HG02943 (cell line): ENCODE results near the gene CEP152.

Experiments used
- ATAC-seq: cut with Tn5 transposase; IDR thresholded peaks from one replicate; pipeline ENCODE4 v1.9.1; 2021; ENCODE audit warnings: mild to moderate bottlenecking, low read depth, moderate library complexity; ENCODE audit not compliant: unreplicated experiment

The CEP152 gene

DNA sequence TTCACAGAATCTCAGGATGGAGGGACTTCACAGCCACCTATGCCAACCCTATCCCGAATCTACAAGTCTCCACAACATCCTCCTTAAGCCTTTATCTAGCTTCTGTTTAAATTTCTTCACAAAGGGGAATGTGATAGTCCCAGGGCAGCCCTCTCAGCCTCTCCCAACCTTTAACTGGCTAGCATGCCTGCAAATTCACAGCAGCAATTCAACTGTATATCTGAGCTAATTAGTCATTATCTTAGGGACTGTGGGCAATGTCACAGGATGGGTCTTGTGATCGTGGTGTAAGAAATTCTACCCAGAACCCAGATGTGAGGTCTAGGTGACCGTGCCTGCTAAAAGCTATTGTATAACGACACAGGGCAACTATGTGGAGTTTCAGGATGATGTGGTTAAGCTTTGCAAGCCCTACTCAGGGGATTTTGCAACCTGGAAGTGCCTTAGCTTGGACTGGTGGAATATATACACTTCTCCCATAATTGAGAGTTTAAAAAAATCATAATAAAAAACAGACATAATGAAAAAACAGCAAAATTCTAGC, 99.8 kb downstream of the CEP152 start:
- no peak for ATAC-seq

DNA sequence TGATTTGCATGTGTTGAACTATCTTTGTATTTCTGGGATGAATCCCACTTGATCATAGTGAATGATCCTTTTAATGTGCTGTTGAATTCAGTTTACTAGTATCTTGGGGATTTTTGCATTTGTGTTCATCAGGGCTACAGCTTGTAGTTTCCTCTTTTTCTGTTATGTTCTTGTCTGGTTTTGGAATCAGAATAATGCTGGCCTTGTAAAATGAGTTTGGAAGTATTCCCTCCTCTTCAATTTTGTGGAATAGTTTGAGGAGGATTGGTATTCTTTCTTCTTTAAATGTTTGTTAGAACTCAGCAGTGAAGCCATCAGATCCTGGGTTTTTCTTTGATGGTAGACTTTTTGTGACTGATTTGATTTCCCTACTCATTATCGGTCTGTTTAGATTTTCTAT, 102.2 kb downstream of the CEP152 start:
- ATAC-seq = no peak

DNA sequence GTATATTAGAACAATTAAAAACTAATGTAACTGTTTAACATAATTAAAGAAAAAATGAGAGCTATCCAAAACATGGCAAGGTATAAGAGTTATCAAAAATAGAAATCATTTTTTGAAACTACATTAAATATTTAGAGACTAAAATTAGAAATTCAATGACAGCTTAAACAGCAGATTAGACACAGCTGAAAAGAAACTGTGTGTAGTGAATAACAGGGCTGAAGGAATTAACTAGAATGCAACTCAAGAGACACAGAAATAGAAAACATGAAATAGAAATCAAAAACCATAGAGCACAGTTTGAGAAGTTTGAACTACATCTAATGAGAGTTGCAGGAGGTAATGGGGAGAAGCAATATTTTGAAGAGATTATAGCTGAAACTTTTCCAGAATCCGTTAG, 105.5 kb downstream of the CEP152 start:
- no peak for ATAC-seq

DNA sequence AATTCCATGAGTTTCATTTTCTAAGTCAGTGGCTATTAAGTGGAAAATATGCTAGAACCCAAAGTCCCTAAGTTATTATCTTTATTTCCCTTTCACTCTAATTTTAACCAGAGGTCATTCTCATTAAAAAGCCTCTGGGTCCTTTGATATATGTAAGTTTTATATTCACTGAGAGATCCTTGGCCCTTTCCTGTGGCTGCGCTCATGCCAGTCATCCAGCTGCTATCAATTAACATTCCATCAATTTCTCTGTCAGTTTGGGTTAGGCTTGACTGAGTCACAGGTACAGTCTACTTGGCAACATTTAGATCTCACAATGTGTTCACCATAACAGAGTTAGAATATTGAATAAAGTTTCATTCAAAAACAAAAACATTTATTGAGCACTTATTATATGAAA, 107.3 kb downstream of the CEP152 start:
- ATAC-seq = no peak

DNA sequence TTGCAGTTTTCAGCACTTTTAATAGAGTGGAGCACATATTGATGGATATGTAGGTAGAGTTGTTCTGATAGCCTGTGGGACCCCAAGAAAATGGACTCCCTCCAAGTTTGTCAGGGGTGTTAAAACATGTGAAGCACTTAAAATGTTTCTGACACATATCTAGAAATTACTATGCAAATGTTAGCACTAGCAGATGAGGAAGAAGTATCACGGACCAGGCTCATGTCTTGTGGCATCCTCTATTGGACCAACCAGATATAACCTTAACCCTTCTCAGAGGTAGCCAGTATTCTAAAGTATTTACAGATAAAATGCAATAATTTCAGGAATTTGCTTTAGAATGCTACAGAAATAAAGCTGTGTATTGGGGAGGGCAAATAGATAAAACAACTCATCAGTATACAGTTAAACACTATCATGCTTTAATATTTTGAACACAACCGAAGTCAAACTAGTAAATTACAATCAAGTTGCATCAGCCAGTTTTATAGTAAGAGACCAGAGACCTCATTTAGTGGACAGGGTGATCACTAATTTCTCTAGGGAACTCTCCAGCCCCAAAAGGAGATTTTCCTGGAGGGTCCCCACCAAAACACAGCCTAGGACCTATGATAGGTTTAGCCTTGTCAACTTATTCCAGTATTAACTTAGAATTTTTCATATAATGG, 108.2 kb downstream of the CEP152 start:
- ATAC-seq = no peak

DNA sequence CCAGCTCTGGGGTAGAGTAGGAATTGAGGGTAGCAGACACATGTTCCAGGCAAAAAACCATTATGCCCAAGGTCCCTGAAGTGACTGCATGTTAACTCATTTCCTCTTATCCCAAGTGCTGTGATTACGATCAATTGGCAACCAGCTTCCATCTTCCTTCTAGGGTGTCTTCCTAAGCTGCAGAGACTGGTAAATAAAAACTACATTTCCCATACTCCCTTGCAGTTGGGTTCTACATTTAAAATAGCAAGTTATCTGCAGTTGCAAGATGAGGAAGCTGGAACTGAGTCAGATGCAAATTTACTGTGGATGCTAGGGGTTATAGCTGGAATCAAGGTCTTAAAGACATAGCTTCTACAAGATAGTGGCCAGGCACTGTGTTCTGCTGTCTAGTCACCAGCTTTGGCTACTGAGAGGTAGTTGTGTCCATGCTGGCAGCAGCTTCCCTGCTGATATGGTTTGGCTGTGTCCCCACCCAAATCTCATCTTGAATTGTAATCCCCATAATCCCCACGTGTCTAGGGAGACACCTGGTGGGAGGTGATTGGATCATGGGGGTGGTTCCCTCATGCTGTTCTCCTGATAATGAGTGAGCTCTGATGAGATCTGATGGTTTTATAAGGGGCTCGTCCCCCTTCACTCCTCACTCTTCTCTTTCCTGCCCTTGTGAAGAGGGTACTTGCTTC, 114.1 kb downstream of the CEP152 start:
- ATAC-seq = no peak

DNA sequence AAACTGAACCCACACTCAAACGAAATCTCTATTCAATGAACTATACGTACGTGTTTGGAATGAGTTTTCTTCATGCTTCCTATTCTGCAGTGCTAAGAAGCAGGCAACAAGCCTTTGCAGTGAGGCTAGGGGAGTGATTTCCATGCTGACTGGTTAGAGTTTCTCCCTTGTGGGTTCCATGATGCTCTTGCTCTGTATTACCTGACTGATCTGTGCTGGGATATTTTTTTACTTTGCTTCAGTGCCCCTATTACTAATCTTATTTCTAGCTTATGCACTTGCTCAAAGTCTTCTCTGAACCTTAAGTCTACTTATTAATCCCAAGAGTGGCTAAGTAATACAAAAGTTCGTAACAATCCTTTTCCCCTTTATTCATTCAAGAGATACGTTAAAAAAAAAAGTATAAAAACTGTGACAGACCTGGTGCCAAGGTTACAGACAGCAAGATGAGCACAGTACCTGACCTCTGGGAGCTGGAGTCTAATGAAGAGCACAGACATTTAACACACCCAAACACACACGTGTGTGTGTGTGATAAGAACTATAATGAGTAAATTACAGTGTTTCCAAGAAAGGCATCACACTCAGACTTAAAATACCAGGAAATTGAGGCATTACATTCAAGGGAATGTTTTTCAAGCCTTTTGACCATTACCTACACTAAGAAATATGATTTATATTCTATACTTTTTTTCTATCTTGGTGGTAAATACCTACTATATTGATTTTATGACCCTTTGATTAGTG, 114.9 kb downstream of the CEP152 start:
- no peak for ATAC-seq

DNA sequence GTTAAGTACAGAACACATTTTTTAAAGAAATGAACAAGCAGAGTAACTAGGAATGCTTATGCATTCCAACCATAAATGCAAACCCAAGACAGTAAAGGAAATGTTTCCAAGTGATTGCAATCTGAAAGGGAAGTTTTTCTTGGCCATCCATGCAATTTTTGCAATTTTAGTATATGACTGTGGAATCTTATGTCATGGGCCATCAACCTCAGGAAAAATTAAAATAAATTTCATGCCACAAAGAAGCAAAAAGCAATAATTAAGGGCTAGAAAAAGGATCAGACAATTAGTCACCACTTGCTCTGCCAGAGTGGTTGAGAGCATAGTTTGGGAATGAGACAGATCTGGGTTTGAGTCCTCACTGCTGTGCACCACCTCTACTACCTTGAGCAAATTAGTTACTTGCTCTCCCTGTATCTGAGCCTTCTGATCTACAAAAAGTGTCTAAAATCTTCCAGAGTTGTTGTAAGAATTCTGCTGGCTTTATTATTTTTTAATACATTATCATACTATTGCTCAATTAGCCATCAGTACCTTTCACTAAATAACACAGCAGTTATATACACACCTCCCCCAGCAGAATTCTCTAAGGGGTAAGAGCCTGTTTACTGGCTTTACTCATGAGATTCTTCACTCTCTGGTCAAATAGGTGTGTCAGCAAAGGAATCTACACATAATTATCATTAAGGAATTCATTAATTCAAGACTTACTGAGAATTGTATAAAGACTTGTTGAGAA, 115.6 kb downstream of the CEP152 start:
- no peak for ATAC-seq

DNA sequence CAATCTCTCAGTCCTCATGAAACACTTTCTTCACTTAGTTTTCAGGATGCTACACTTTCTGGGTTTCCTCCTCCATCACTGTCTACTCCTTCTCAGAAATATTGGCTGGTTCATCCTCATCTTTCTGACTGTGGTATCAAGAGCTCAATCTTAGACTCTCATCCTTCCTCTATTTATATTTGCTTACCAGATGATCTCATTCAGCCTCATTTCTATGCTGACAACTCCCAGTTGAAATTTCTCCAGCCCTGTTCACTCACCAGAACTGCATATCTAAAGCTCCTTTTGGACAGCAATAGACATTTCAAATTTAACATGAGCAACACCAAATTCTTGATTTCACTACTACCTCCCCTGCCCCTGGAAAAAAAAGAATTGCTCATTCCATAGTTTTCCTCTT, 117.4 kb downstream of the CEP152 start:
- no peak for ATAC-seq

DNA sequence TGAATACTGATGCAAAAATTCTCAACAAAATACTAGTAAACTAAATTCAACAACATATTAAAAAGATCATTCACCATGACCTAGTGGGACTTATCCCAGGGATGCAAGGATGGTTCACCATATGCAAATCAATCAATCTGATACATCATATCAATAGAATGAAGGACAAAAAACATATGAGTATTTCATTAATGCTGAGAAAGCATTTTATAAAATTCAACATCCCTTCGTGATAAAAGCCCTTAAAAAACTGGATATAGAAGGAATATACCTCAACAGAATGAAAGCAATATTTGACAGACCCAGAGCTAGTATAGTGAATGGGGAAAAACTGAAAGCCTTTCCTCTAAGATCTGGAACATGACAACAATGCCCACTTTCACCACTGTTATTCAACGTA, 122.4 kb downstream of the CEP152 start:
- ATAC-seq = no peak
